BLaER1 treated with 17β-estradiol and CSF1 and Interleukin-3, amounts not matched to agents 10 nM and 100 nM (cell line): ENCODE measurements around the gene RER1.

Experiments used
- H3K27ac ChIP-seq, 11 experiments: shearing (Covaris generic); formaldehyde crosslinking; 2 replicates each; pipeline ENCODE4 v1.8.1; 2022
- H3K27me3 ChIP-seq, 11 experiments: shearing (Covaris generic); formaldehyde crosslinking; 2 replicates each; pipeline ENCODE4 v1.8.1; 2022
- H3K36me3 ChIP-seq, 11 experiments: shearing (Covaris generic); formaldehyde crosslinking; 2 replicates each; pipeline ENCODE4 v1.8.1; 2022
- H3K4me1 ChIP-seq, 10 experiments: shearing (Covaris generic); formaldehyde crosslinking; 2 replicates each; pipeline ENCODE4 v1.8.1; 2022
- H3K4me2 ChIP-seq, 11 experiments: shearing (Covaris generic); formaldehyde crosslinking; 2 replicates each; pipeline ENCODE4 v1.8.1; 2022
- H3K4me3 ChIP-seq, 10 experiments: shearing (Covaris generic); formaldehyde crosslinking; 2 replicates each; pipeline ENCODE4 v1.8.1; 2022
- H3K9ac ChIP-seq, 11 experiments: shearing (Covaris generic); formaldehyde crosslinking; 2 replicates each; pipeline ENCODE4 v1.8.1; 2022
- H3K9me3 ChIP-seq, 11 experiments: shearing (Covaris generic); formaldehyde crosslinking; replicated peaks in 1 of 11; 2 replicates each; pipeline ENCODE4 v1.8.1; 2022
- H4K20me1 ChIP-seq, 11 experiments: shearing (Covaris generic); formaldehyde crosslinking; 2 replicates each; pipeline ENCODE4 v1.8.1; 2022
- Cebpa-rat ChIP-seq, 11 experiments: shearing (Covaris generic); IDR thresholded peaks; 2 replicates each; pipeline ENCODE4 v1.8.1; 2022

Gene RER1

GRCh38 chr1:2449636-2450454 is 58.2 kb downstream of the RER1 start:
- Histone ChIP-seq H4K20me1 (peaks cover 0 to 66% (median 0%) of the 10 kb centered on the region in 11 experiments; a peak in 9 of 22 replicates), H3K27me3 (peaks cover 5 to 55% (median 14%) of the 10 kb centered on the region in 11 experiments), H3K36me3 (no peaks in the 10 kb centered on the region), H3K9ac (peak overlapping the region in 8 of 11 experiments; percentile 12 to 69 (median 49); a peak in 8 of 22 replicates), H3K4me3 (peak overlapping the region in 2 of 10 experiments; percentile 6 to 18; a peak in 1 of 20 replicates), H3K27ac (peak overlapping the region in 6 of 11 experiments; percentile 27 to 72 (median 64); a peak in 9 of 22 replicates), H3K4me1 (peaks cover 64 to 98% (median 97%) of the 10 kb centered on the region in 10 experiments), H3K9me3 (no peaks in the 10 kb centered on the region), H3K4me2 (peak overlapping the region; percentile 21 to 99 (median 92))
- TF ChIP-seq Cebpa-rat (IDR thresholded peaks at IDR 0.05), result no peak

- Histone ChIP-seq H3K4me2 (peak overlapping the region; percentile 50 to 96 (median 86)), H3K36me3 (no peaks in the 10 kb centered on the region), H3K4me1 (peaks cover 67 to 98% (median 97%) of the 10 kb centered on the region in 10 experiments), H3K9me3 (no peaks in the 10 kb centered on the region), H3K27ac (peak overlapping the region in 3 of 11 experiments; percentile 38 to 55 (median 48); a peak in 4 of 22 replicates), H3K27me3 (peaks cover 0 to 56% (median 0%) of the 10 kb centered on the region in 11 experiments; a peak in 7 of 22 replicates), H3K9ac (peak overlapping the region in 6 of 11 experiments; percentile 29 to 59 (median 43); a peak in 6 of 22 replicates), H4K20me1 (peaks cover 0 to 74% (median 6%) of the 10 kb centered on the region in 11 experiments; a peak in 10 of 22 replicates), H3K4me3 (no peak overlapping the region)
- TF ChIP-seq Cebpa-rat (IDR thresholded peaks at IDR 0.05), result no peak
These were observed 60.1 kb downstream of the RER1 start for GRCh38 chr1:2451741-2452140.

GRCh38 chr1:2452201-2452931 is 60.7 kb downstream of the RER1 start:
- H3K36me3 ChIP-seq, result no peaks in the 10 kb centered on the region
- peak overlapping the region in 7 of 11 experiments; percentile 25 to 59 (median 34); a peak in 11 of 22 replicates for H3K9ac ChIP-seq
- no peak for TF ChIP-seq Cebpa-rat (IDR thresholded peaks at IDR 0.05)
- H3K27me3 ChIP-seq, result peaks cover 0 to 55% (median 0%) of the 10 kb centered on the region in 11 experiments; a peak in 7 of 22 replicates
- peak overlapping the region in 3 of 11 experiments; percentile 36 to 55 (median 48); a peak in 6 of 22 replicates for H3K27ac ChIP-seq
- peaks cover 0 to 73% (median 6%) of the 10 kb centered on the region in 11 experiments; a peak in 10 of 22 replicates for H4K20me1 ChIP-seq
- H3K4me1 ChIP-seq, result peaks cover 67 to 98% (median 97%) of the 10 kb centered on the region in 10 experiments
- H3K4me3 ChIP-seq, result no peak overlapping the region; a peak in 1 of 20 replicates
- H3K4me2 ChIP-seq, result peak overlapping the region; percentile 50 to 96 (median 86)
- no peaks in the 10 kb centered on the region for H3K9me3 ChIP-seq

GRCh38 chr1:2452932-2453315 is 61.3 kb downstream of the RER1 start:
- Histone ChIP-seq H3K27me3 (peaks cover 0 to 50% (median 0%) of the 10 kb centered on the region in 11 experiments; a peak in 7 of 22 replicates), H3K9me3 (no peaks in the 10 kb centered on the region), H3K36me3 (no peaks in the 10 kb centered on the region), H3K4me3 (no peak overlapping the region), H4K20me1 (peaks cover 0 to 73% (median 6%) of the 10 kb centered on the region in 11 experiments; a peak in 9 of 22 replicates), H3K4me1 (peaks cover 67 to 98% (median 97%) of the 10 kb centered on the region in 10 experiments), H3K9ac (peak overlapping the region in 5 of 11 experiments; percentile 27 to 59 (median 40); a peak in 8 of 22 replicates), H3K27ac (peak overlapping the region in 3 of 11 experiments; percentile 36 to 55 (median 48); a peak in 6 of 22 replicates), H3K4me2 (peak overlapping the region; percentile 50 to 96 (median 86); a peak in 21 of 22 replicates)
- TF ChIP-seq Cebpa-rat (IDR thresholded peaks at IDR 0.05), result no peak

GRCh38 chr1:2454227-2454626 is 62.6 kb downstream of the RER1 start:
- Histone ChIP-seq H3K9me3 (no peaks in the 10 kb centered on the region), H4K20me1 (peaks cover 0 to 80% (median 6%) of the 10 kb centered on the region in 11 experiments; a peak in 10 of 22 replicates), H3K27ac (peak overlapping the region in 2 of 11 experiments; percentile 65 to 72; a peak in 1 of 22 replicates), H3K27me3 (peaks cover 0 to 50% (median 0%) of the 10 kb centered on the region in 11 experiments; a peak in 7 of 22 replicates), H3K36me3 (no peaks in the 10 kb centered on the region), H3K4me3 (no peak overlapping the region), H3K4me2 (peak overlapping the region in 9 of 11 experiments; percentile 75 to 96 (median 88); a peak in 18 of 22 replicates), H3K4me1 (peaks cover 59 to 96% (median 95%) of the 10 kb centered on the region in 10 experiments), H3K9ac (peak overlapping the region in 3 of 11 experiments; percentile 12 to 34 (median 28); a peak in 4 of 22 replicates)
- no peak for TF ChIP-seq Cebpa-rat (IDR thresholded peaks at IDR 0.05)
